ES-I3 (cell line): ENCODE measurements around the gene GTF2F1.

Experiments
- H3K36me3 ChIP-seq: 2 replicates; pipeline ENCODE4 v1.6.1; 2013; ENCODE audit warnings: mild to moderate bottlenecking, low read length, control low read depth, moderate library complexity; ENCODE audit not compliant: insufficient read depth
- H3K4me1 ChIP-seq: 2 replicates; pipeline ENCODE4 v1.6.1; 2013; ENCODE audit warnings: mild to moderate bottlenecking, control low read depth, low read length; ENCODE audit not compliant: insufficient read depth
- H3K9ac ChIP-seq: 2 replicates; pipeline ENCODE4 v1.6.1; 2013; ENCODE audit warnings: low read depth, mild to moderate bottlenecking, low read length, moderate library complexity
- H3K9me3 ChIP-seq: 2 replicates; pipeline ENCODE4 v1.6.1; 2013; ENCODE audit warnings: mild to moderate bottlenecking, low read length, moderate library complexity; ENCODE audit not compliant: control insufficient read depth, insufficient read depth

Gene GTF2F1

GRCh38 chr19:6334490-6335285 lies 58.3 kb downstream of the GTF2F1 start:
- Histone ChIP-seq H3K9me3 (no peaks in the 10 kb centered on the region), H3K9ac (no peak overlapping the region), H3K4me1 (no peaks in the 10 kb centered on the region), H3K36me3 (no peaks in the 10 kb centered on the region)

- H3K4me1 ChIP-seq = no peaks in the 10 kb centered on the region
- no peaks in the 10 kb centered on the region for H3K9me3 ChIP-seq
- H3K9ac ChIP-seq = no peak within 1 kb of the TSS
- no peaks in the 10 kb centered on the region for H3K36me3 ChIP-seq
Observed at GRCh38 chr19:6333439-6333838, 59.5 kb downstream of the GTF2F1 start, which contains the start of gene ACER1. TSS of gene ACER1 (minus strand) at chr19:6333612. CDS start at chr19:6333551, 61 bp downstream.
